GM19240 (cell line): ENCODE results near the gene EIF4G3.
"Not testable (repeated sequence)": the region's sequence is repeated elsewhere in the genome, so short reads cannot be mapped to it uniquely, and the experiment has no call there.

Experiments used
- DNase-seq: peaks from one replicate; pipeline ENCODE4 v3.0.0; 2011; ENCODE audit warnings: low spot score; ENCODE audit not compliant: insufficient read length

Gene EIF4G3

GRCh38 chr1:21067551-21068227, 109.0 kb downstream of the EIF4G3 start:
- DNase-seq: no peak

DNA sequence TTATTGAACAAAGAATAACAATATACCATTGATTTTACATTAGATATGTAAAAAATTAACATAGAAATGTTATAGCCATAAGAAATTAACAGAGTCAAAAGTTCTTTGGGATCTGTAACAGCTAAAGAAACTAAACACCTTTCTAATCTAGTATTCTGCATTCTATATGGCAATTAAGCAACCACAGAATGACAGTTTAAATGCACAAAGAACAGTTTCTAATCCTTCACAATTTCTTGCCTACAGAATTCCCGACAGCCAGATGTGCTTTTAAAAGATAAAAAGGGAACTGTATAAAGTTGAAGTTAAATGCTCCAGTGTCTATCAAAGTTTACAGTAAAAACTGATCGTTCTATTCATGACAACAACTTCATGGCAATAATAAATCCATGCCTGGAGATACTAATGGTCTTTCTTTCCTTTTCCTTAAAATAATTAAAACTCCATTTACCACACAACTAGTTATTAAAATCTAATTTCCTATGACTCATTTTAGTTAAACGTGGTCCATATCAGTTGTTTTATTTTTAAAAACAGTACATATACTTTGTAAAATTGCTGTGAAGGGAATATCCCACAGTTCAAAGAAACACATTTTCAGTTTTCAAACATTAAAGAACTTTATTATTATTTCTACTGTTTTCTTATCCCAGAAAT, 110.2 kb downstream of the EIF4G3 start:
- no peak for DNase-seq

- no peak for DNase-seq
These were observed 110.8 kb downstream of the EIF4G3 start for GRCh38 chr1:21065851-21066250.

DNA sequence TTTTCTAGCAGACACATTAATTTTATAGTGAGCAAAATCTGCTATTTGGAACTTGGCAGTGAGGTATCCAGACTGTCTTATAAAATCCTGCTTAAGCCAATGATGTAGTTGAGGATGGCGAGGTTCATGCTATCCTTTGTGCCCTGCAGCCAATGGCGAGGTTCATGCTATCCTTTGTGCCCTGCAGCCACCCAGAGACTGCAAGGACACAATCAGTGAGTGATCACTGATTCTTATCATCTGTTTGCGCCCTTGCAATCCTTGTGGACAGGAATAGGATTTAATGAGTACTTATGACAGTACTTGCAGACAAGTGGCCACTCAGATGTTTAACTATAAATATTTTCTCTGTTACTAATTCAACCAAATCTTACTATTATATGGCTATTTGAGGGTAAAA, 112.6 kb downstream of the EIF4G3 start:
- no peak for DNase-seq

GRCh38 chr1:21060523-21060922, 116.2 kb downstream of the EIF4G3 start:
- no peak for DNase-seq

- no peak for DNase-seq
These were observed 117.7 kb downstream of the EIF4G3 start for GRCh38 chr1:21059021-21059420.

- DNase-seq: no peak
These were observed 118.5 kb downstream of the EIF4G3 start for GRCh38 chr1:21058035-21058793.

DNA sequence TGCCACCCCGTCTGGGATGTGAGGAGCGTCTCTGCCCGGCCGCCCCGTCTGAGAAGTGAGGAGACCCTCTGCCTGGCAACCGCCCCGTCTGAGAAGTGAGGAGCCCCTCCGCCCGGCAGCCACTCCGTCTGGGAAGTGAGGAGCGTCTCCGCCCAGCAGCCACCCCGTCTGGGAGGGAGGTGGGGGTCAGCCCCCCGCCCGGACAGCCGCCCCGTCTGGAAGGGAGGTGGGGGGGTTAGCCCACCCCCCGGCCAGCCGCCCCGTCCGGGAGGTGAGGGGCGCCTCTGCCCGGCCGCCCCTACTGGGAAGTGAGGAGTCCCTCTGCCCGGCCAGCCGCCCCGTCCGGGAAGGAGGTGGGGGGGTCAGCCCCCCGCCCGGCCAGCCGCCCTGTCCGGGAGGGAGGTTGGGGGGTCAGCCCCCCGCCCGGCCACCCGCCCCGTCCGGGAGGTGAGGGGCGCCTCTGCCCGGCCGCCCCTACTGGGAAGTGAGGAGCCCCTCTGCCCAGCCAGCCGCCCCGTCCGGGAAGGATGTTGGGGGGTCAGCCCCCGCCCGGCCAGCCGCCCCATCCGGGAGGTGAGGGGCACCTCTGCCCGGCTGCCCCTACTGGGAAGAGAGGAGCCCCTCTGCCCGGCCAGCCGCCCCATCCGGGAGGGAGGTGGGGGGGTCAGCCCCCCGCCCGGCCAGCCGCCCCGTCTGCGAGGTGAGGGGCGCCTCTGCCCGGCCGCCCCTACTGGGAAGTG, 123.3 kb downstream of the EIF4G3 start:
- DNase-seq: not testable (repeated sequence)

- no peak for DNase-seq
These were observed 124.7 kb downstream of the EIF4G3 start for GRCh38 chr1:21052034-21052433.

DNA sequence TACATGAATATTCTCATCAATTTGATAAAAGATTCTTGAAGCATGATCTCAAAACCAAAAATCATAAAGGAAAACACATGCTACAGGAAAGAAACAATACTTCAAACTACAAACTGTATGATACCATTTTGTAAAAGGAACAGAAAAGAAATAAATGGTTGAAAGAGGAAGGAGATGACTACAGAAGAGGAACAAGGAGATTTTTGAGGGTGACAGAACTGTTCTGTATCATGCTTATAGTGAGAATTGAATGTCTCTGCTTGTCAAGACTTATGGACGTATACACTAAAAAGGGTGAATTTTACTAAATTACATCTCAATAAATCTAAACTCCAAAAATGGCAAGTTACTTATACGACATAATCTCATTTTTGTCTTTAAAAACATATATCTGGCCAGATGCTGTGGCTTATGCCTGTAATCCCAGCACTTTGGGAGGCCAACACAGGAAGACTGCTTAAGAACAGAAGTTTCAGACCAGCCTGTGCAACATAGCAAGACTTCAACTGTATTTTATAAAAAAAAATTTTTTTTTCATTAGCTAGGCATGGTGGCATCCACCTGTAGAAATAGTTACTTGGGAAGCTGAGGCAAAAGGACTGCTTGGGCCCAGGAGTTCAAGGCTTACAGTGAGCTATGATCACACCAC, 125.4 kb downstream of the EIF4G3 start:
- no peak for DNase-seq

GRCh38 chr1:21050031-21050430, 126.7 kb downstream of the EIF4G3 start:
- DNase-seq: no peak

GRCh38 chr1:21048462-21048861, 128.2 kb downstream of the EIF4G3 start:
- no peak for DNase-seq

GRCh38 chr1:21046132-21046531, 130.6 kb downstream of the EIF4G3 start:
- DNase-seq: no peak

DNA sequence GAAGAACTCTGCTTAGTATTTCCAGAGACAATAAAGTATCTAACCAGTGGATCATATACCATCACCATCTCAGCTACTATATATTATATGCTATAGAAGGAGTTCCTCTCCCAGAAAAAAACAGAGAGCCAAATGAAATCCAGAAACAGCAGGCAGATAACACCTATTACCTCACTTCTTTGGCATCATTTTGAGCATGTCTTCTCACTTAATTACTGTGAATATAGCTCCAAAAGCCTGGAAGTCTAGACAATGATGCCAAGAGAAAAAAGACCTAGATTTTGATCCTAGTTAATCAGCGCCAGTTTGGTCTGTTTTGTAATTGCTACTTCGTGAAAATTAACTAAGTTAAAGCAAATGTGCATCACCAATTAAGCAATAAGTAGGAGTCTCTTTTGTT, 131.3 kb downstream of the EIF4G3 start:
- DNase-seq: no peak

DNA sequence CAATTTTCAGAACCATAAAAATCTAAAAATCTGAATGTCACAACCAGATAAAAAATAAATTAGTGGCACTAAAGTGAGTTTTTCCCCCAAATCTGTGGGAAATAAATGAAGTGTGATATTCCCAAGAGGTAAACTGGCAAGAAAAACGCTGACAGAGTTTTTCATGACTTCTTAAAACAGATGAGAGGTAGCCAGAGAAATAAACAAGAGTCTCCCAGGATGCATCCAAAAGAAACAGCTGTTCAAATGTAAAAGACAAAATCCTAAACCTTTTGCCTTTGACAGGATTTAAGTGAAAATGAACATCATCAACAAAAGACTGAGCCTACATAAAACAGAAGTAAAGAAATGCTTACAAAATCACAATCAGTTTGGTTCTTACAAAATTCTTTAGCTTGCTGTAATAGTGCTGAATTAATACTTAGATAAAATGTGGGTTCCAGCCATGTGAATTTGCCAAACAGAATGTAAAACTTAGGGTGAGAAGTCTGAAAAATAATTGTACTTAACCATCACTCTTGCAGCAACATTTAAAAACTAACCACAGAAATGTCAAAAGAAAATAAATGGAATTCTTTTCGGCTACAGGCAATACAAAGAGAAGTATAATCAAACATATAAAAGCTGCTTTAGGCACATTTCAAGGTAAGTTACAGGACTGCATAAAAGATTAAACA, 133.6 kb downstream of the EIF4G3 start:
- no peak for DNase-seq

DNA sequence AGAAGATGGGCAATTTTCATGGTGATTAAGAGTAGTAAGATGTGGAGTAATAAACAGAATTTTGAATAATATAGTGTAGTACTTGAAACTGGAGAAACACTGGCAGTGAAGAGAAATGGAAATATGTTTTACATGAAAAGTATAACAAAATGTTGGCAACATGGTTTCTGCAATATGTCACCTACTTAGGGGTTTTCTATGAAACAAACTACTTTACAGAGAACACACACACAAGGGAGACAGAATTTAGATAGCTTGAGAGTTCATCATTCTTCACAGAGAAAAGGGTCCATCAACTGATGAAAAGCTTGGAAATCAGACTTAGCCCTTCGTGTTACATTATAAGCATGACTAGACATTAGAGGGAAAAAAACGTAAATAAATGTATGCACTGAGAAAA, 135.2 kb downstream of the EIF4G3 start:
- DNase-seq: no peak

DNA sequence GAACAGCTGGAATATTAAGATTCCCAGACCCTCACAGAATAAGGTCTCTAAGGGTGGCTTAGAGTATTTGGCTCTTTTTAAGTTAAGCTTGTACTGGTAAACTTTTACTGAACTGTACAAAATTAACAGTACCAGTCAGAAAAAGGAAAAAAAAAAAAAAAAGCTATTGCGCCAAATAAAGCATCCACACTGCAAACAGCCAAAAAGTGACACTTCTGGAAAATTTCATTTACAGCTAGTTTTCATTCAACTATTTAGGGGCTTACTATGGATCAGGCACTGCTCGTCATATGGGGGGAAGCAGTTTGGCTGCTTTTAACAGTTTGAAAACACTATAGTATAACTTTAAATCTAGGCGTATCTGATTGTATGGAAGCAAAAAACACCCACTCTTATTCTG, 139.6 kb downstream of the EIF4G3 start:
- DNase-seq: no peak

DNA sequence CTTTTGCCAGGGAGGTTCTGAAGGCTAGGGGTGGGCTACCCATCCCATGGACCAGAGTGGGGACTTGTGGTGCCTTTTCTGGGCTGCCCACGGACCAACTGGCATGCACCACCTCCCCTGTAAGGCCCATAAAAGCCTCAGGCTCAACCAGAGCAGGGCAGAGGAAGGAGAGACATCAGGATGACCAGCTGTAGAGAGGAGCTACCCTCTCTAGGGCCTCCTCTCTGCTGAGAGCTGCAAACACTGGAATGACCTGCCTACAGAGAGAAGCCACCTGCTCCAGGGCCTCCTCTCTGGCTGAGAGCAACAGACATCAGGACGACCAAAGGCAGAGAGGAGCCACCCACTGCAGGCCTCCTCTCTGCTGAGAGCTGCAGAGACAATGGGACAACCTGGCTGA, 140.9 kb downstream of the EIF4G3 start:
- DNase-seq: no peak

DNA sequence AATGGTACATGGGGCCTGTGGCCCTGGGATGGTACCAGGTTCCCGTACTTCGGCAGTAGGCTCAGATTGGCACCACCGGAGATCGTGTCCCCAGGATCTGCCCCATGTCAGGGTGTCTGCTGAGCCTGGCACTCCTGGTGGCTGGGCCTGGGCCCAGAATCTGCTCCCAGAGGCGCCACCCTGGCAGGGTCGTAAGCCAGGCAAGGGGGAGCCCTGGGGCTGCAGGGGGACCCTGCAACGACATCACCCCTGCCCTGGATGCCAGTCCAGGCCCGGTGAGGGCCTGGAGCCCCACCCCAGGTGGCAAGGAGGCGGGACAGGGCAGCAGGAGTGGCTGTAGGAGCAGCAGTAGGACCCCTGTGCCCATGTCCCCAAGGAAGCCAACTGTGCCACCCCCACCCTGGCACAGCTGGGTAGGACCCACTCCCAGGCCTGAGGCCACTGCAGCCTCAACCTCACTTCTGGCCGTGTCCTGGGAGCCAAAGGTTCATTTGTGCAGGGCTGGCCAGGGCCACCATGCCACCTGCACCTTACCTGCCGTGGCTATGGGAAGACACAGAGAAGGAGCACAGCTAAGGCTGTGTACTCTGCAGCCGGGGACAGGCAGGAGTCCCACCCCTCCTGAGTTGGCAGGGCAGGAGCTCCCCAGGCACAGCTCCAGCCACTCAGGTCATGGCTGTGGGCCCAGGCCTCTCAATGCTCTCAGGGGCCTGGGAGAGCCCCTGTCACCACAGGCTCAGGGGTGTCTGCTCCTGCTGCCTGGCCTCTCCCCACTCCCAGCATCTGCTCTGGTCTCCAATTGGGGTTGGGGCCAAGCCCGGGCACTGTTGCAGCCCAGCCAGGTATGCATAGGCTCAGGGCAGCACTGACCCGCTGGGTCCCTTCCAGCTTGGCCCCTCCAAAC, 141.7 kb downstream of the EIF4G3 start:
- no peak for DNase-seq

DNA sequence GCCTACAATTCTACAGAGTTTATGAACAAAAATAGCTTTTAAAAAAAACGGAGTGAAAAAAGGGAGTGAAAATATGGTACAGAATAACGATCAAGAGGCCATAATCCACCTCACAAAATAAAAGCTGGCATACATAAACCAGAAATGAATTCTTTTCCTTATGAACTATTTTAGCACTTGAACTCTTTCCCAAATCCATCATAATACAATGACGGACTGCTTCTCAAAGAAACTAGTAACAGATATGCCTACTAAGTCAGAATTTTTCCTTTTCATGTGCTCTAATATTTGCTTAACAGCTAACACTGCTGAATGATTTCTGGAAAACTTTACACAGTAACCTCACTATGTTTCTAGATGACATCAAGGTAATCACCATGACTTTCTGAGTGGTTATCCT, 144.0 kb downstream of the EIF4G3 start:
- no peak for DNase-seq
